Raji (cell line): ENCODE measurements around the gene STOM.

ENCODE experiments used
- POLR2A ChIP-seq: IDR thresholded peaks from 2 replicates; pipeline ENCODE4 v1.6.1; 2011; ENCODE audit warnings: low read depth, low read length, control low read depth; ENCODE audit not compliant: insufficient read depth

The STOM gene

DNA sequence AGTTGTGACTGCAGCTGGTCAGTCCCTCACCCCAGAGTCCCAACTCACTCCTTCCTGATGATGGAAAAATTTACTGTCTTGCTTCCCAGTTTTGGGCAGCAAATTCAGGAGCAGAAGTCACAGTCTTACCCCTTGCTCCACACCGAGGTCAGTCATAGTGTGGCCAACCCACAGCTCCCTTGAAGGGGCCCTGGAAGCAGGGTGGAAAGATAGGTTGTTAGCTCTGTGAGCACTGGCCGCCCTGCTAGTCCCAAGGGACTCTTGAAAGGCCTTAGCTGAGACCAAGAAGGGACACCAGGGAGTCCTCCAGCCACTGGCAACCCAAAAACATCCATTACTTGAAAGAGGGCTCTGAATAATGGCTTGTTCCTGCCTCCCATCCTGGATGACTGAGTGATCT is 62.1 kb downstream of the STOM start:
- TF ChIP-seq POLR2A, result no peak

DNA sequence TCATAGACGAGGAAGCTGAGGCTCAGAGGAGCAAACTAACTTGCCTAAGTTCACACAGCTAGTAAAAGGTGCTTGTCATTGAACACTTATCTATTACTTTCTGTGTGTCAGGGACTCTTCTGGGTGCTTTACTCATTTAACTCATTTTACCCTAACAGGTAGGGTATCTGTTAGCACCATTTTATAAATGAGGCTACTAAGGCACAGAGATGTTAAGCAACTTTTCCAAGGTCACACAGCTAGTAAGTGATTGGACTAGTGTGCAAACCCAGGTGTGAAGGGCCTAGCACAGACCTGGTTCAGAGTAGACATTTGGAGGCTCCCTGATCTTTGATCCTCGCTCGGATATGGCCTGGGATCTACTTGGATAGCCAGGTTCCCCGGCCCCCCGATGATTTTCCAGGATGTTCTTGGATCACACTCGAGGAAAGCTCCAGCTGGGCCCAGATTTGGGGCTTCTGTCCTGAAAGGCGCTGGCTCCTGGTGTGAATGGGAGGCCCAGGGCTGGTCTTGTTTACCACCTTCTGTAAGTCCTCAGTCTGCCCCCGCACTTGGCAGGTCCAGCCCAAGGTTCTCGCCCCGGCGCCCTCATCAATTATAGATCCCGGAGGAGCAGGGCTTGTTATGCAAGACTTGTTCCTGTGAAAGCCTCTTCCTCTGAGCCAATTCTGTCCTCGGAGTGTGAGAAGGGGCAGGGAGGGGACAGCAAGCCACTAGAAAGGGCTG is 64.6 kb downstream of the STOM start:
- TF ChIP-seq POLR2A, result no peak

GRCh38 chr9:121304707-121305106 is 65.3 kb downstream of the STOM start:
- no peak for TF ChIP-seq POLR2A

- TF ChIP-seq POLR2A, result no peak
These were observed 66.3 kb downstream of the STOM start for GRCh38 chr9:121303456-121304451.

GRCh38 chr9:121302786-121303185 is 67.3 kb downstream of the STOM start:
- TF ChIP-seq POLR2A, result no peak

DNA sequence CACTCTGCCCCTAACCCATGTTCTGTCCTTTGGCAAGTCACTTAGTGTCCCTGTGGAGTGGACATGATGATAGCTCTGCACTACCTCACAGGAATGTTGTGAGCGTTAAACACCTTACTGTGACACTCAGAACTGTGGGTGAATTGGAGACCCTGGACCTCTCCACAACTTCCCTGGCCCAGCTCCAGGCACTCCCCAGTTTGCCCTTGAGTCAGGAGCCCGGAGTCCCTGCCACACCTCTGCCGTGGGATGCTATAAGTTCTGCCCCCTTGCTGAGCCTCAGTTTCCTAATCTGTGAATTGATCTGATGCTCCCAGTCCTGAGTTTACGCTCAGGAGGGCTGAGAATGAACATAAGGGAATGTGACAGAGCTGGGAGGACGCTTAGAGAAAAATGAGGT is 67.7 kb downstream of the STOM start:
- TF ChIP-seq POLR2A, result no peak

DNA sequence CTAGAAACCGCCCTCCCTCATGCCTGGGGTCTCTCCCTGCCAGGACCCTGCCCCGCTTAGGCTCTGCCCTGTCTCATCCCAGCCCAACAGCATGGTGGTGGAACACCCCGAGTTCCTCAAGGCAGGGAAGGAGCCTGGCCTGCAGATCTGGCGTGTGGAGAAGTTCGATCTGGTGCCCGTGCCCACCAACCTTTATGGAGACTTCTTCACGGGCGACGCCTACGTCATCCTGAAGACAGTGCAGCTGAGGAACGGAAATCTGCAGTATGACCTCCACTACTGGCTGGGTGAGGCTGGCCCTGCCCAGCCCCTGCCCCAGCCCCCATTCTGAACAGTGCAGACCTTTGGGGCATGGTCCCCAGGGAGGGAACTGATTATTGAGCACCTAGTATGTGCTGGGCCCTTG is 68.2 kb downstream of the STOM start:
- TF ChIP-seq POLR2A, result no peak

- TF ChIP-seq POLR2A, result no peak
These were observed 69.5 kb downstream of the STOM start for GRCh38 chr9:121300283-121301119.

- no peak for TF ChIP-seq POLR2A
These were observed 70.4 kb downstream of the STOM start for GRCh38 chr9:121299467-121300282.

DNA sequence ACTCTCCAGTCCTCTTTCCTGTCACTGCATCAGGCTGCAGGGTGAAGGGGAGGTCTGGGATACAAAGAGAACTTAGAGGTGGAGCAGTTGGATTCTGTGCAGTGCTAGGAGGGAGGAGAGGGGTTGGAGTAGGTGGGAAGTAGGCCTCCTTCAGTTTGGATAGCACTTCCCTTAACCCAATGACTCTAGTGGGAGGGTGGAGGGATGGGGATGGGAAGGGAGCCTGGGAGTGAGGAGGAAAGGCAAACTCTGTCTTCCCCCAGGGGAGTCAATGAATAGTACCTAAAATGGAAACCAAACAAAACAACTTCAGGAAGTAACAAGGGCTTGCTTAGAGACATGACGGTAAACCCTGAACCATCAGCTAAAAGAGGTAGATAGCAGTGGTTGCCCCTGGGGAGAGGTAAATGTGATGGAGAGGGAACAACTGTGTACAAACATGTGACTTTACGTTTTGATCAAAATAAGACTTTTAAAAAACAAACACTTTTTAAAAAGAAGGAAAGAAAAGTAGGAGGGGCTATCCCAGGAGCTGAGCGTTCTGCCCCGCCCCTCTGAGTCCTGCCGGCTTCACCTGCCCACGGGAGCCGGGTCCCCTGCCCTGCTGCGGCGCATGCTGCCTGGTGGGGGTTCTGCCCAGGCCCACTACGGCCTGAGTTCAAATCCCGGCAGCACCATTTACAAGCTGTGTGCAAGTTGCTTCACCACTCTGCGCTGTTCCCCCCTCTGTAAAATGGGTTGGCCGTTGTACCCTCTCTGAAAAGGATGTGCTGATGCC is 71.2 kb downstream of the STOM start:
- TF ChIP-seq POLR2A, result no peak

- no peak for TF ChIP-seq POLR2A
These were observed 72.0 kb downstream of the STOM start for GRCh38 chr9:121298016-121298538.

GRCh38 chr9:121297389-121297788 is 72.7 kb downstream of the STOM start:
- no peak for TF ChIP-seq POLR2A

GRCh38 chr9:121296213-121297127 is 73.6 kb downstream of the STOM start:
- no peak for TF ChIP-seq POLR2A
